ENCODE data around the gene TXNDC12. TPM values are rescaled to one million over a fixed set of nuclear protein-coding genes. Genes with fewer than 3 reads are reported as not detected.

Gene TXNDC12
- total RNA-seq, 2 donors from 2014 or later, result 51.7 to 68.1 TPM

DNA sequence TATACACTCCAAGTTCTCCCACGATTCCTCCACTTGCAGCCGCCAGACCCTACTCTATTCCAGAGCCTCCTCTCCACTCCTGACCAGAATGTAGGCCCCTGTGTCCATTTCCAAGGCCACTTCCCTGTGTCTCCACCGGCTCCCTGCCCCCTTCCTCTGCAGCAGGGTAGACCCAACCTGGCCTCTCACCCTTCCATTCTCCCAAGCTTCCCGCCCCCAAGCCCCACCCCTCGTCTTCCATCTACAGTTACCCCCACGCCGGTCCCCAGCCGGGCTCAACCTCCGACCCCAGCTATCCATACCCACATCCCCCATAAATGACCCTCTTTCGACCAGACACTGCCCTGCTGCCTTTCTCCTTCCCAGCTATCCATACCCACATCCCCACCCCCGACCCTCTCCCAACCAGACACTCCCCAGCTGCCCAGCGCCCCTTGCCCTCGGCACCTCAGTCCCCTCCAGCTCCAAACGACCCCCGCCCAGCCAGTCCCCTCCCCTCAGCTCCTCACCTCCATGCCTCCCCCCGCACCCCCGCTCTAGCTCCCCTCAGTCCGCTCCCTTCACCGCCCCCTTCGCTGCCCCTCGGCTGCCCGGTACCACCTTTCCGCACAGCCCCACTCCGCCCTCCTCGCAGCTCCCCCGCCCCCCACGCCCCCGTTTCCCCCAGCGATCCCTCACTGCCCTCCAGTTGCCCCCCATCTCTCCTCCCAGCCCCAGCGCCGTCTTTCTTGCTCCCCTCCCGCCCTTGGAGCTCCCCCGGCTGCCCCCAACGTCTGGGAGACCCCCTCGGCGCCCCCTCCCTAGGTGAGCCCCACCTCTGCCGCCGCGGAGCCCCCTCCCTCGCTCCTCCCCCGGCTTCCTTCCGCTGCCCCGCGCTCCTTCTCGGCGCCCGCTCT lies 65.2 kb downstream of the TXNDC12 start:
- H3K9ac ChIP-seq (ENCODE audit: low read depth in 2 of 2, low read length in 2 of 2), result no peak overlapping the region
- H3K36me3 ChIP-seq, result no peaks in the 10 kb centered on the region
- no peaks in the 10 kb centered on the region for H3K9me3 ChIP-seq
- TF ChIP-seq, protein P1, sequence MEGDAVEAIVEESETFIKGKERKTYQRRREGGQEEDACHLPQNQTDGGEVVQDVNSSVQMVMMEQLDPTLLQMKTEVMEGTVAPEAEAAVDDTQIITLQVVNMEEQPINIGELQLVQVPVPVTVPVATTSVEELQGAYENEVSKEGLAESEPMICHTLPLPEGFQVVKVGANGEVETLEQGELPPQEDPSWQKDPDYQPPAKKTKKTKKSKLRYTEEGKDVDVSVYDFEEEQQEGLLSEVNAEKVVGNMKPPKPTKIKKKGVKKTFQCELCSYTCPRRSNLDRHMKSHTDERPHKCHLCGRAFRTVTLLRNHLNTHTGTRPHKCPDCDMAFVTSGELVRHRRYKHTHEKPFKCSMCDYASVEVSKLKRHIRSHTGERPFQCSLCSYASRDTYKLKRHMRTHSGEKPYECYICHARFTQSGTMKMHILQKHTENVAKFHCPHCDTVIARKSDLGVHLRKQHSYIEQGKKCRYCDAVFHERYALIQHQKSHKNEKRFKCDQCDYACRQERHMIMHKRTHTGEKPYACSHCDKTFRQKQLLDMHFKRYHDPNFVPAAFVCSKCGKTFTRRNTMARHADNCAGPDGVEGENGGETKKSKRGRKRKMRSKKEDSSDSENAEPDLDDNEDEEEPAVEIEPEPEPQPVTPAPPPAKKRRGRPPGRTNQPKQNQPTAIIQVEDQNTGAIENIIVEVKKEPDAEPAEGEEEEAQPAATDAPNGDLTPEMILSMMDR (IDR thresholded peaks at IDR 0.05), result no peak
- H3K4me3 ChIP-seq, result peak overlapping the region; percentile 44
- DNase-seq, result no peak
- H3K4me1 ChIP-seq, result no peaks in the 10 kb centered on the region
- intact Hi-C loops (cut with DNase I), result no loop called here
- H3K27ac ChIP-seq, result no peak overlapping the region
- peaks cover 8% of the 10 kb centered on the region for H3K27me3 ChIP-seq

DNA sequence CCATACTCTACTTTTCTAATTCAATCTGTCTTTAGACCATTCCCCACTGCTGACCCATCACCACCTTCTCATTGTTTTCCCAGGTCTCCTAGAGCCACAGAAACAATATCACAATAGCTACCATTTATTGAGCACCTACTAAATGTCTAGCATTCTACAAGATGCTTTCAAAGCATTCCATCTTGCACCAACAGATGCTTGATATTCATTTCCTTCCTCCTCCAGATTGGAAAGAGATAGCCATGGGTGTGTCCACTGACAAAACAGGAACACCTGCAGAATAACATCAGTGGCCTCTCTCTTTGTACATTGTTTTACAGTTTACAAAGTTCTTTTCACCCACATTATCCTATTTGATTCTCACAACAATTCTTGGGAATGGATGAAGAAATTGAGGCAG lies 66.7 kb downstream of the TXNDC12 start:
- Histone ChIP-seq H3K9ac (ENCODE audit: low read depth in 2 of 2, low read length in 2 of 2) (no peak overlapping the region), H3K36me3 (no peaks in the 10 kb centered on the region), H3K27ac (no peak overlapping the region), H3K9me3 (no peaks in the 10 kb centered on the region), H3K4me1 (no peaks in the 10 kb centered on the region), H3K27me3 (peaks cover 8% of the 10 kb centered on the region), H3K4me3 (no peak overlapping the region)
- TF ChIP-seq, protein P1 (IDR thresholded peaks at IDR 0.05), result no peak
- intact Hi-C loops (cut with DNase I), result no loop called here
- DNase-seq, result no peak

DNA sequence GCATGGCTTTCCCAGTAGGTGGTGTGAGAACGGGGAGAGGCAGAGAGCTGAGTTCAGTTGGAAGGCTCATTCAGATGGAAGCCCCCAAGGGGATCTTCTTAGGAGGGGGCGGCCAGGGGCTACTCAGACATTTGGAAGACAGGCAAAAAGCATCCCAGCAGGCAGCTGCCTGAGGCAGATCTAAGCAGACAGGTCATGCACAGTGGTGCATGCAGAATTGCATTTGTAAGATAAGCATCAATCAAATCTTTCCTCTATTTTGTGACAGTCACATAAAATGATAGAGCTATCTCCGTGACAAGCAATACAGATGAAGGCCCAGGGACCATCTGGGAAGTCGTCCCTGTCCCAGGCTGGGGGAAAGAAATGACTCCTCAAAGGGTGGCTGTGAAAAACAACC lies 68.3 kb downstream of the TXNDC12 start:
- intact Hi-C loops (cut with DNase I), result no loop called here
- no peak overlapping the region for H3K27ac ChIP-seq
- peaks cover 8% of the 10 kb centered on the region for H3K27me3 ChIP-seq
- no peak overlapping the region for H3K4me3 ChIP-seq
- no peaks in the 10 kb centered on the region for H3K4me1 ChIP-seq
- no peaks in the 10 kb centered on the region for H3K36me3 ChIP-seq
- H3K9me3 ChIP-seq, result no peaks in the 10 kb centered on the region
- no peak overlapping the region for H3K9ac ChIP-seq (ENCODE audit: low read depth in 2 of 2, low read length in 2 of 2)
- no peak for DNase-seq
- TF ChIP-seq, protein P1 (IDR thresholded peaks at IDR 0.05), result no peak

DNA sequence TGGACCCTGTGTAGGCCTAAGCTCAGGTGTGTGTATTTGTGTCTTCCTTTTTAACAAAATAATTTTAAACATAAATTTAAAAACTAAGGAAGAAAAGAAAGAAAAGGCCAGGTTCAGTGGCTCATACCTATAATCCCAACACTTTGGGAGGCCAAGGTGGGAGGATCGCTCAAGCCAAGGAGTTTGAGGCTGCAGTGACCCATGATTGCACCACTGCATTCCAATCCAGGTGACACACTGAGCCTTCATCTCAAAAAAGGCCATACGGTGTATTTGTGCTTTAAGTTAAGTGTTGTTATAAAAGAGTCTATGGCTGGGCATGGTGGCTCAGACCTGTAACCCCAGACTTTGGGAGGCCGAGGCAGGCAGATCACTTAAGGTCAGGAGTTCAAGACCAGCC lies 72.8 kb downstream of the TXNDC12 start:
- TF ChIP-seq, protein P1 (IDR thresholded peaks at IDR 0.05), result no peak
- H3K27ac ChIP-seq, result no peak overlapping the region
- intact Hi-C loops (cut with DNase I), result no loop called here
- H3K4me1 ChIP-seq, result no peaks in the 10 kb centered on the region
- no peak overlapping the region for H3K4me3 ChIP-seq
- no peak overlapping the region for H3K9ac ChIP-seq (ENCODE audit: low read depth in 2 of 2, low read length in 2 of 2)
- no peaks in the 10 kb centered on the region for H3K36me3 ChIP-seq
- DNase-seq, result no peak
- no peaks in the 10 kb centered on the region for H3K9me3 ChIP-seq
- H3K27me3 ChIP-seq, result no peaks in the 10 kb centered on the region

DNA sequence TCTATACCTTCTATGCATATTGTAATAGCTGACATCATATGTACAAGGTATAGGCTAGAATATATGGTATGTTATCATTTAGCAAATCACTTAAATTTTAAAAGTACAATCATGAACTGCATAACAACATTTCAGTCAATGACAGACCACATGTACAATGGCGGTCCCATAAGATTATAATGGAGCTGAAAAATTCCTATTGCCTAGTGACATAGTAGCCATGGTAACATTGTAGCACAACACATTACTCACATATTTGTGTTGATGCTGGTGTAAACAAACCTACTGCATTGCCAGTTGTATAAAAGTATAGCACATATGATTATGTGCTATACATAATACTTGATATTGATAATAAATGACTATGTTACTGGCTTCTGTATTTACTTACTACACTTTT lies 73.4 kb downstream of the TXNDC12 start:
- no peak for DNase-seq
- no peak overlapping the region for H3K9ac ChIP-seq (ENCODE audit: low read depth in 2 of 2, low read length in 2 of 2)
- H3K36me3 ChIP-seq, result no peaks in the 10 kb centered on the region
- no peaks in the 10 kb centered on the region for H3K9me3 ChIP-seq
- H3K4me1 ChIP-seq, result no peaks in the 10 kb centered on the region
- H3K4me3 ChIP-seq, result no peak overlapping the region
- H3K27ac ChIP-seq, result no peak overlapping the region
- TF ChIP-seq, protein P1 (IDR thresholded peaks at IDR 0.05), result no peak
- no peaks in the 10 kb centered on the region for H3K27me3 ChIP-seq
- intact Hi-C loops (cut with DNase I), result no loop called here
